ENCODE results near the gene ITGB5. TPM values are rescaled to one million over a fixed set of nuclear protein-coding genes. Genes with fewer than 3 reads are reported as not detected.

Gene ITGB5
- total RNA-seq, 1 experiment from 2014 or later: 146 TPM

DNA sequence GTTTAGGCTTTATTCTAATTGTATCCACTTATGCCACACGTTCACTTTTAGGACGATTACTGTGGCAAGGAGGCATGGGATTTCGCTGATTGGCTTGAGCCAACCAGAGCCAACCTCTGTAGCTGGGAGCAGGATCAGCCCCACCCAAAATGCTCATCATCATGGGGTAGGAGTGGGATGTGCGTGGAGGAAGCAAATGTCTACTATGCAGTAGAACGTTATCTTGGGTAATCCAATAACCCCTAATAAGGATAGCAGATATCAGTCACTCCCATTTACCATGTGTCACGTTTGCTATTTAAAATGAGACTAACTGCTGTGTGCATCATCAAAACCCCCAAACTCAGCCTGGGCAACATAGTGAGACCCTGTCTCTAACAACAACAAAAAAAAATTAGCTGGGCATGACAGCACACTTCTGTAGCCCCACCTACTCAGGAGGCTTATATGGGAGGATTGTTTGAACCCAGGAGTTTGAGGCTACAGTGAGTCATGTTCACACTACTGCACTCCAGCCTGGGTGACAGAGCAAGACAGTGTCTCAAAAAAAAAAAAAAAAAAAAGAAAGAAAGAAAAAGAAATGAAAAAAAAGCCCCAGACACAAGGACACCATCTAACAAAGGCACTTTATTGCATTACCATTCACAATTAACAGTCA, 17.8 kb upstream of the ITGB5 start:
- Histone ChIP-seq H3K27ac (ENCODE audit: insufficient read length, low read depth, low read length) (no peak overlapping the region), H2BK5ac (ENCODE audit: insufficient read length, low read length) (no peak overlapping the region), H3K79me1 (ENCODE audit: insufficient read depth, low read depth, low read length, poor library complexity, severe bottlenecking) (no peaks in the 10 kb centered on the region), H3K4me2 (ENCODE audit: insufficient read depth, insufficient read length, low read length) (no peak overlapping the region), H3K4ac (ENCODE audit: low read depth, low read length) (no peak overlapping the region), H3K79me2 (ENCODE audit: insufficient read depth, low read length) (no peaks in the 10 kb centered on the region; the same call in 1 of the 2 replicates), H3K18ac (ENCODE audit: insufficient read length, low read depth, low read length) (no peak overlapping the region), H4K5ac (ENCODE audit: insufficient read length, low read depth, low read length) (no peak overlapping the region), H4K8ac (replicated peaks; ENCODE audit: insufficient read length, low read depth, low read length) (no peak overlapping the region), H3K9me3 (ENCODE audit: control insufficient read depth, low read depth, low read length) (no peaks in the 10 kb centered on the region), H4K91ac (ENCODE audit: insufficient read length, low read depth, low read length) (no peak overlapping the region), H2BK12ac (ENCODE audit: insufficient read length, low read depth, low read length) (no peak overlapping the region), H2AK5ac (ENCODE audit: insufficient read length, low read length) (no peak overlapping the region), H3T11ph (ENCODE audit: low read length) (no peak overlapping the region), H2BK15ac (ENCODE audit: low read depth, low read length) (no peak overlapping the region), H3K27me3 (ENCODE audit: insufficient read depth, low read length) (no peaks in the 10 kb centered on the region), H2BK120ac (ENCODE audit: low read depth, low read length, poor library complexity, severe bottlenecking) (no peak overlapping the region), H2BK20ac (ENCODE audit: low read depth, low read length, poor library complexity, severe bottlenecking) (no peak overlapping the region), H2AFZ (ENCODE audit: low read length) (no peak overlapping the region), H3K9ac (ENCODE audit: extremely low read depth, insufficient read length, low read length) (no peak overlapping the region), H3K23me2 (ENCODE audit: insufficient read length, low read depth, low read length, poor library complexity, severe bottlenecking) (no peaks in the 10 kb centered on the region), H3K56ac (ENCODE audit: insufficient read length, low read depth, low read length) (no peak overlapping the region), H3K4me1 (ENCODE audit: insufficient read depth, low read length) (peaks cover 2% of the 10 kb centered on the region; the same call in 1 of the 2 replicates), H4K20me1 (ENCODE audit: control insufficient read depth, insufficient read depth, insufficient read length) (no peaks in the 10 kb centered on the region), H3K14ac (ENCODE audit: insufficient read depth, low read length) (no peak overlapping the region), H3K23ac (ENCODE audit: insufficient read length, low read depth, low read length) (no peak overlapping the region)
- H3K36me3 Mint-ChIP-seq (ENCODE audit: insufficient read depth in 1 of 3, low read depth in 3 of 3): no peaks in the 10 kb centered on the region
- no peak for DNase-seq
- H3K4me3 Mint-ChIP-seq: no peak overlapping the region
- H3K4me1 Mint-ChIP-seq: peaks cover 14 to 18% of the 10 kb centered on the region in 2 experiments
- TF ChIP-seq, protein P1, sequence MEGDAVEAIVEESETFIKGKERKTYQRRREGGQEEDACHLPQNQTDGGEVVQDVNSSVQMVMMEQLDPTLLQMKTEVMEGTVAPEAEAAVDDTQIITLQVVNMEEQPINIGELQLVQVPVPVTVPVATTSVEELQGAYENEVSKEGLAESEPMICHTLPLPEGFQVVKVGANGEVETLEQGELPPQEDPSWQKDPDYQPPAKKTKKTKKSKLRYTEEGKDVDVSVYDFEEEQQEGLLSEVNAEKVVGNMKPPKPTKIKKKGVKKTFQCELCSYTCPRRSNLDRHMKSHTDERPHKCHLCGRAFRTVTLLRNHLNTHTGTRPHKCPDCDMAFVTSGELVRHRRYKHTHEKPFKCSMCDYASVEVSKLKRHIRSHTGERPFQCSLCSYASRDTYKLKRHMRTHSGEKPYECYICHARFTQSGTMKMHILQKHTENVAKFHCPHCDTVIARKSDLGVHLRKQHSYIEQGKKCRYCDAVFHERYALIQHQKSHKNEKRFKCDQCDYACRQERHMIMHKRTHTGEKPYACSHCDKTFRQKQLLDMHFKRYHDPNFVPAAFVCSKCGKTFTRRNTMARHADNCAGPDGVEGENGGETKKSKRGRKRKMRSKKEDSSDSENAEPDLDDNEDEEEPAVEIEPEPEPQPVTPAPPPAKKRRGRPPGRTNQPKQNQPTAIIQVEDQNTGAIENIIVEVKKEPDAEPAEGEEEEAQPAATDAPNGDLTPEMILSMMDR (conservative IDR thresholded peaks at IDR 0.05): no peak
- no CpG with 5 or more reads among the region's 6 CpGs for WGBS (ENCODE audit: extremely low coverage, insufficient read length, low lambda C conversion rate)
- H3K27me3 Mint-ChIP-seq (ENCODE audit: low read depth): peaks cover 2% of the 10 kb centered on the region; the same call in 1 of the 2 replicates
- H3K27ac Mint-ChIP-seq: no peak overlapping the region
- H3K9me3 Mint-ChIP-seq: no peaks in the 10 kb centered on the region
